ENCODE measurements around the gene PTPRQ.

The PTPRQ gene

DNA sequence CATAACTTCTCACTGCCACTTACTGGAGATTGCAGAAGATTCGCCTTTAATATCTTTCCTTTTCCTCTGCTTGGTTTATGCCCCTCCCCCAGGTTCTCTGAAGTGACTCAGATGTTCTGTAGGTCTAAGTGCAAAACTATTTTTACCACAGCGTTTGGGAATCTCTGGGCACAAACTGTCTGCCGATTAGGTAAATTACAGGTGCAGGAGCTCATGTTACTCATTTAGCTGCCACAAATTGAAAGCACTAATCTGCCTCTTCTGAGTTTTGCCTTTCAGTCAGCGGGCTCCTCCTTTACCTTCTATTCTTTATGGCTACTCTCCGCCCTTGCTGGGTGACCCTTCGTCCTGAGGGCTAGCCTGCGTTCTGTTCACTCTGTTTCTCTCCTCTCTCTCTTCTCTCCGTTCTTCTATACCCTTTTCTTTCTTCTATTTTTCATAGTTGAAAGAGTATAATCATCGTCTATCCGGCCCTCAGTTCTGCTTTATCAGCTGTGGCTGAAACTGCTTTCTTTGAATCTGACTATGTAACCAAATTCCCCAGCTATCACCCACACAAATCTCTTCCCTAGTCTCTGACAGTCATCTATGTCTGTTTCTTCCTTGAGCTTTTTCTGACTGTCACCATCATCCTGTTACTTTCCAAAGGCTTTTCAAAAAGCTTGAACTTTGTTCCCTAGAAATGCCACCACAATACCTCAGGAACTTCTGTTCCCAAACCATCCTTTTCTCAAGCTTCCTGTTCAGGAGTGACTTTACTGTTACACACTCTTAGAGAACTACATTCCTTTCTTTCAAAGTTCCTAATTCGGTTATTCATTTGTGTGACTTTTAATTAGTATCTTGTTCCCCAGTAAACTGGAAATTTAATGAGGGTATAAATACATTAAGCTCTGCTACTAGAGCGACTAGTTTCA is 259.1 kb downstream of the PTPRQ start:
- DNase-seq (ENCODE audit: low spot score), result no peak

- no peak for DNase-seq (ENCODE audit: low spot score)
Measured at GRCh38 chr12:80704420-80704819, 260.4 kb downstream of the PTPRQ start.

DNA sequence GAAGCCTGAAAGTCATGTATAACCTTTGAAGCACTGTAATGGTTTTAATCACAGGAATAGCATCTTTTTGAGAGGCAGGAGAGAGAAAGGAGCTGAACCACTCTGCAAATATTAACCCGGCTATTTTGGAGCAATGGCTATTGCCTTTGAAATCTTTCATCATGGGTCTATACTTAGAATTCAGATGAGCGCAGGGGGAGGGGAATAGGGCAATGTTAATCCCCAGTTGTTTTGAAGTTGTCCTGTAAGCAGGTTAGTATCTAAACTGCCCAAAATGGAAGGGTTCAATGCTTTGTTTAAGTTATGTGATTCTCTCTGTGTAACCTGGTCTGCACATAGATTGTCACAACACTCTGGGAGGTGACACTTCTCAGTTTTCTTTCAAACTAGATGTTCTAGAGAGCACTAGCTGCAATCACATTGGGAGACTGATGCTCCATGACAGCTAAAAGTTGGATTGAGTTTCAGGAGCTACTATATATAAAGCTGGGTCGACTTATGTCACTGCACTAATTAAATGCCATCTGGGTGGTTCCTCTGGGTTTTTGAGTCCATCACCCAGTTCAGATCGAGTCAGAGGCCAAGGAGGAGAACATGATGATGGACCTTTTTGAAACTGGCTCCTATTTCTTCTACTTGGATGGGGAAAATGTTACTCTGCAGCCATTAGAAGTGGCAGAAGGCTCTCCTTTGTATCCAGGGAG is 263.2 kb downstream of the PTPRQ start, which contains the start of gene MYF6:
MYF6 (plus strand) TSS at position 509 of the 704 bp plus-strand sequence; CDS start at position 595, 86 bp downstream.
- DNase-seq (ENCODE audit: low spot score), result no peak

GRCh38 chr12:80707830-80708258 is 263.8 kb downstream of the PTPRQ start:
- no peak for DNase-seq (ENCODE audit: low spot score)

DNA sequence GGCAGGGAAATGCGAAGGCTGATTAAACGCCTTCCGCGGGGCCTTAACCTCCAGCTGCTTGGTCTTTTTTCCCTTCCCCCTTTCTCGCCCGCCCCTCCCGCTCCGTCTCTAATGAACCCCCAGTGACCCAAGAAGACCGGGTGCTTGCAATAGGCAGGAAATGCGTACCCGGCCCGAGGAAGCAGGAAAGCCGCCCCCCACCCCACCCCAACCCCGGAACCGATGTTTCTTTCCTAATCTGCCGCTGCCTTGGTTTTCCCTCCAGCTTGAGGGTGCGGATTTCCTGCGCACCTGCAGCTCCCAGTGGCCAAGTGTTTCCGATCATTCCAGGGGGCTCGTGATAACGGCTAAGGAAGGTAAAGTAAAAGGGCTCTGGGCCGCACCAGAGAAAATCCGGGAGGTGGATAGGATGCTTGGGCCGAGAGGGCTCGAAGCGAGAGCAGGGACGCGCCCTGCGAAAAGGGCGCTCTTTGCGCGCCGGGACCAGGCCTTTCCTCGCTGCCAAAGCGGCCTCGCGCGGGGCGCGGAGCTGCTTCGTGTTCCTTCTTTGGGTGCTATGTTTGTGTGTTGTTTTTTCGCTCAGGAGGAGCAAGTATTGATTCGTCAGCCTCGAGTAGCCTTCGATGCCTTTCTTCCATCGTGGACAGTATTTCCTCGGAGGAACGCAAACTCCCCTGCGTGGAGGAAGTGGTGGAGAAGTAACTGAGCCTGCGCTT is 264.4 kb downstream of the PTPRQ start:
- DNase-seq (ENCODE audit: low spot score), result no peak

- no peak for DNase-seq (ENCODE audit: low spot score)
Measured at GRCh38 chr12:80708975-80709328, 264.9 kb downstream of the PTPRQ start.

- DNase-seq (ENCODE audit: low spot score), result no peak
Measured at GRCh38 chr12:80709811-80710726, 266.0 kb downstream of the PTPRQ start.

DNA sequence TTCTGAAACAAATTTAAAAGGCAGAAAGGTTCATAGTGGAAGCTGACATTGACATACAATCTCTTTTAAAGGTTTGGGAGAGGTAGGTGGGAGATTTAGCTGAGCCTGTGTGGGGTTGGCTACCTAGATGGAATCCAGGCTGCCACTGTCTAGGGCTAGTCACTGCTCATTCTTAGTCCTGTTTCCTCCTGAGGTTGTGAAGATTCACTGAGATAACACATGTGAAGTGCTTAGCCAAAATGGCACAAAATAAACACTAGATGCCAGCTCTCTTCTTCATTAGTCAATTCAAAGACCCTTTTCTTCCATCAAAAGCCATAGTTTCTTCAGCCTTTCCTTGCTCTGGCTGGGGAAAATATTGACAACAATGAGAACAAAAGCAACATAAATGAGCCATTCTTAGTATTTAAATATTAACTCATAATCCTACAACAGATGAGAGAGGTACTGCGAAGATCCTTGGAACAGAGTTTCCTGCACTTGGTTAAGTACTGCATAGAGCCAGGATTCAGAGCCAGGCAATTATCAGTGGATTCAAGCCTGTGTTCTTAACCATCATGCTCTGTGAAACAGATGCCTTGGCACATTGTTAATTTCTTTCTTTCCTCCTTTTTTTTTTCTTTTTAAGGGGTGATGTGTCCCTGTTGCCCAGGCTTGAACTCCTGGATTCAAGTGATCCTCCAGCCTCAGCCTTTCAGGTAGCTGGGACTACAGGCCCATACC is 266.9 kb downstream of the PTPRQ start:
- DNase-seq (ENCODE audit: low spot score), result no peak

GRCh38 chr12:80711866-80712265 is 267.8 kb downstream of the PTPRQ start:
- no peak for DNase-seq (ENCODE audit: low spot score)

- no peak for DNase-seq (ENCODE audit: low spot score)
Measured at GRCh38 chr12:80712866-80713265, 268.8 kb downstream of the PTPRQ start.

DNA sequence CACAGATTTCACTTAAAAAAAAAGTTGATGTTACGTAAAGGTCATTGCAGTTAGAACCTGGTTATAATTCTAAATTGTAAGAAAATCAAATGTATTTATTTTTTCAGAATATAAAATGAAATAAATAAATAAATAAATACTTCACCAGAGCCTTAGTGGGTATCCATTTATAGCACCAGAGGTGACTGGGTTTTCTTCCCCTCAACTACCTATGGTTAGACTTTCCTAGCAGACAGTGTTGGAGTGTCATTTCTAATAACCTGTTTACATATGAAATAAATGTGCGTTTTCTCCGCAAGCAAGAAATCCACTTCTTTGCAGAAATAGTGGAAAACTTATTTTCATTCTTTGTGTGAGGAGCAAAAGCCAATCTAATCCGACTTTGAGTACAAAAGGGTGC is 269.4 kb downstream of the PTPRQ start:
- DNase-seq (ENCODE audit: low spot score), result no peak

GRCh38 chr12:80714055-80714454 is 270.0 kb downstream of the PTPRQ start:
- DNase-seq (ENCODE audit: low spot score), result no peak

- DNase-seq (ENCODE audit: low spot score), result no peak
Measured at GRCh38 chr12:80714846-80715245, 270.8 kb downstream of the PTPRQ start.

DNA sequence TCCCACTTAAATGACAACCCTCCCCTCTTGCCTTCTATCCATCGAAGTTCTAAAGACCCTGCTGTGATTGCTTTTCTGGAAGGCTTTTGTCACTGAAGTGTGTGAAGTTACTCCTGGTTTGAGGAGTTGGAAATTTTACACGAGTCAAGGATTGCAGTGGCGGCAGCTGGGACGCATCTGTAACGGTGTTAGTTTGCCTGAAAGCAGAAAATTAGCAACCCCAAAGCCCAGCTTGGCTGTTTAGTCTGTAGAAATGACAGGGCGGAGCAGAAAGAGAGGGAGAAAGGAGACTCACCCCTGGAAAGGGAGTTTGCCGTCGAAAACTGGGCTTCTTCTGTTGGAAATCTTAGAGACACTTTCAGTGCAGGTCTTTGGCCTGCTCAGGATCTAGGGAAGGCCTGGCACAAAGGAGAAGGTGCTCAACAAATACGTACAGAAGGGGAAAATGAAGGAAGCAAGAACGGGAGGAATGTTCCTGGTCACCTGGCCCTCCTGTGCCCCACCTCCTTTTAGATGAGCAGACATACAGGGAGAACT is 271.7 kb downstream of the PTPRQ start:
- no peak for DNase-seq (ENCODE audit: low spot score)

- DNase-seq (ENCODE audit: low spot score), result no peak
Measured at GRCh38 chr12:80716696-80717469, 272.8 kb downstream of the PTPRQ start, which contains the start of gene MYF5. Gene MYF5, plus strand, starts transcription at chr12:80716912. Its CDS starts 152 bp downstream, at chr12:80717064.

DNA sequence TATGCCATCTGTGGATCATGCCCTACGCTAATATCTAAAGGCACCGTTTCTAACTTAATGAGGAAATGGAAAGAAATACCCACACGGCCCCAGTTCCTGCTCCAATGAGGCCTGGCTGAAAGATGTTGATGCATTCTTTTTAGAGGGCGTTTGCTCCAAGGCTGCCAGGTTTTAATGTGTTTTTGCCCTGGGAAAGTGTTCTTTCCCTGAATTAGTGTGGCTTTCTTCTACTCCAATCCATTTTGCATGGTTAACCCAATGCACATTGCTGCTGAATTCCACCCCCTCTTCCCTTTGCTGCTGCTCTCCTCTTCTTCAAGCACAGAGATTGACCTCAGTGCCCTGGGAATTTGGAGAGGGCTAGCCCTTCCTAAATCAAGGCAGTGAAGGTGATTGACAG is 273.8 kb downstream of the PTPRQ start:
- no peak for DNase-seq (ENCODE audit: low spot score)

DNA sequence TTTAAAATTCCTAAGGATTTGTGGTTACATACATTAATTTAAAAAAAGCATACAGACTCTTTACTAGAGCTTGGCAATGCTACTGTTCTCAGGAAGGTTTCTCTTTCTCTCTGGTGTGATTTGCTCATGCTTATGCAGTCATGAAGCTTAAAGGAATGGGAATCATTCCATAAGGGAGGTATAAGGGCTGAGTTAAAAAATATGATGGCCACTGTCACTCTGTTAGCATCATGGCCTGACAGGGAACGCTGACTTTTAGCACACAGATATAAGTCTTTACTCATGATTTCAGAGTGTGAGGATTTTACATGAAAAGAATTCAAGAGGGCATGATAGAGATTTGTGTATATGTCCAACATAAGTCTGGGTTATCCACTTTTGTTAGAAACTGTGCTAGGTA is 276.5 kb downstream of the PTPRQ start:
- DNase-seq (ENCODE audit: low spot score), result no peak

DNA sequence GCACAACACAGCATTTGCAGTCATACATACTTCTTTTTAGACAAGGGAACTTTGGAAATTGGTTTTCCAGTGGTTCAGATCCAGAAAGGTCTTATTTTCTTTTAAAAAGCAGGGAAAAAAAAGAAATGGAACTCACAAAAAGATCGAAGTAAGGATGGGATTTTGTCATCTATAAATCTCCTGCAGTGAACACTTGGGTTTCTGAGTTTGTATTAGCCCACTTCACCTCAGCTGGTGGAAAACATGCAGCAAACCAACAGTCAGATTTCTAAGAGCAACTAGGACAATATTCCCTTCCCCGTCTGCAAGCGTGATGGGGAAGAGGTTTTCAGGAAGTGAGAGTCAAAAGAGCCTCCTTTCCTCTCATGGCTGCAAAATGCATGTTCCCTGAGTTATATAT is 277.3 kb downstream of the PTPRQ start:
- no peak for DNase-seq (ENCODE audit: low spot score)
